ENCODE data around the gene KLHL29.

GRCh38 chr2:23632386-23632785 lies 247.4 kb downstream of the KLHL29 start:
- no peak for TF ChIP-seq CTCF (conservative IDR thresholded peaks at IDR 0.05; ENCODE audit: low read length)
- TF ChIP-seq EZH2phosphoT487 (IDR thresholded peaks at IDR 0.05; ENCODE audit: borderline replicate concordance): no peak

Data from Loucy (cell line).